ENCODE results near the gene TPD52L2. TPM values are rescaled to one million over a fixed set of nuclear protein-coding genes. Genes with fewer than 3 reads are reported as not detected.
"Not testable (repeated sequence)": the region's sequence is repeated elsewhere in the genome, so short reads cannot be mapped to it uniquely, and the experiment has no call there.

The TPD52L2 gene
- total and polyA plus RNA-seq, 8 donors, result 16.3 to 47.3 (median 23.7) TPM

DNA sequence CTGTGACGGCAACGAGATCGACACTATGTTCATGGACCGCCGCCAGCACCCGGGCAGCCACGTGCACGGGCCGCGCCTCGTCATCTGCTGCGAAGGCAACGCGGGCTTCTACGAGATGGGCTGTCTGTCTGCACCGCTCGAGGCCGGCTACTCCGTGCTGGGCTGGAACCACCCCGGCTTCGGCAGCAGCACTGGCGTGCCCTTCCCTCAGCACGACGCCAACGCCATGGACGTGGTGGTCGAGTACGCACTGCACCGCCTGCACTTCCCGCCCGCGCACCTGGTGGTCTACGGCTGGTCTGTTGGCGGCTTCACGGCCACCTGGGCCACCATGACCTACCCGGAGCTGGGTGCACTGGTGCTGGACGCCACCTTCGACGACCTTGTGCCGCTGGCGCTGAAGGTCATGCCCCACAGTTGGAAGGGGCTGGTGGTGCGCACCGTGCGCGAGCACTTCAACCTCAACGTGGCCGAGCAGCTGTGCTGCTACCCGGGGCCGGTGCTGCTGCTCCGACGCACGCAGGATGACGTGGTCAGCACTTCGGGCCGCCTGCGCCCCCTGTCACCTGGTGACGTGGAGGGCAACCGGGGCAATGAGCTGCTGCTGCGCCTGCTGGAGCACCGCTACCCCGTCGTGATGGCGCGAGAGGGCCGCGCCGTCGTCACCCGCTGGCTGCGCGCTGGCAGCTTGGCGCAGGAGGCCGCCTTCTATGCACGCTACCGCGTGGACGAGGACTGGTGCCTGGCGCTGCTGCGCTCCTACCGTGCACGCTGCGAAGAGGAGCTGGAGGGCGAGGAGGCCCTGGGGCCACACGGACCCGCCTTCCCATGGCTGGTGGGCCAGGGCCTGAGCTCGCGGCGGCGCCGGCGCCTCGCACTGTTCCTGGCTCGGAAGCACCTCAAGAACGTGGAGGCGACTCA is 2.8 kb upstream of the TPD52L2 start:
- DNase-seq, result peak in 2 of 6 donors; percentile 60 to 81
- 96 to 98% methylated on average over 91 to 95 of the region's 95 CpGs for WGBS, 2 donors
- FAIRE-seq, result no peak
- no peak overlapping the region for H3K4me3 ChIP-seq
- intact Hi-C loops (cut with DNase I), result no loop called here
- peaks cover 5 to 14% (median 6%) of the 10 kb centered on the region in 3 donors for H3K4me1 ChIP-seq
- H3K9me3 ChIP-seq, result no peaks in the 10 kb centered on the region
- no peak overlapping the region for H3K27ac ChIP-seq
- TF ChIP-seq, protein P1, sequence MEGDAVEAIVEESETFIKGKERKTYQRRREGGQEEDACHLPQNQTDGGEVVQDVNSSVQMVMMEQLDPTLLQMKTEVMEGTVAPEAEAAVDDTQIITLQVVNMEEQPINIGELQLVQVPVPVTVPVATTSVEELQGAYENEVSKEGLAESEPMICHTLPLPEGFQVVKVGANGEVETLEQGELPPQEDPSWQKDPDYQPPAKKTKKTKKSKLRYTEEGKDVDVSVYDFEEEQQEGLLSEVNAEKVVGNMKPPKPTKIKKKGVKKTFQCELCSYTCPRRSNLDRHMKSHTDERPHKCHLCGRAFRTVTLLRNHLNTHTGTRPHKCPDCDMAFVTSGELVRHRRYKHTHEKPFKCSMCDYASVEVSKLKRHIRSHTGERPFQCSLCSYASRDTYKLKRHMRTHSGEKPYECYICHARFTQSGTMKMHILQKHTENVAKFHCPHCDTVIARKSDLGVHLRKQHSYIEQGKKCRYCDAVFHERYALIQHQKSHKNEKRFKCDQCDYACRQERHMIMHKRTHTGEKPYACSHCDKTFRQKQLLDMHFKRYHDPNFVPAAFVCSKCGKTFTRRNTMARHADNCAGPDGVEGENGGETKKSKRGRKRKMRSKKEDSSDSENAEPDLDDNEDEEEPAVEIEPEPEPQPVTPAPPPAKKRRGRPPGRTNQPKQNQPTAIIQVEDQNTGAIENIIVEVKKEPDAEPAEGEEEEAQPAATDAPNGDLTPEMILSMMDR (IDR thresholded peaks at IDR 0.05), result no peak
- H3K27me3 ChIP-seq, result no peaks in the 10 kb centered on the region
- peaks cover 0 to 5% (median 0%) of the 10 kb centered on the region in 3 donors for H3K36me3 ChIP-seq
- no peak for ATAC-seq

DNA sequence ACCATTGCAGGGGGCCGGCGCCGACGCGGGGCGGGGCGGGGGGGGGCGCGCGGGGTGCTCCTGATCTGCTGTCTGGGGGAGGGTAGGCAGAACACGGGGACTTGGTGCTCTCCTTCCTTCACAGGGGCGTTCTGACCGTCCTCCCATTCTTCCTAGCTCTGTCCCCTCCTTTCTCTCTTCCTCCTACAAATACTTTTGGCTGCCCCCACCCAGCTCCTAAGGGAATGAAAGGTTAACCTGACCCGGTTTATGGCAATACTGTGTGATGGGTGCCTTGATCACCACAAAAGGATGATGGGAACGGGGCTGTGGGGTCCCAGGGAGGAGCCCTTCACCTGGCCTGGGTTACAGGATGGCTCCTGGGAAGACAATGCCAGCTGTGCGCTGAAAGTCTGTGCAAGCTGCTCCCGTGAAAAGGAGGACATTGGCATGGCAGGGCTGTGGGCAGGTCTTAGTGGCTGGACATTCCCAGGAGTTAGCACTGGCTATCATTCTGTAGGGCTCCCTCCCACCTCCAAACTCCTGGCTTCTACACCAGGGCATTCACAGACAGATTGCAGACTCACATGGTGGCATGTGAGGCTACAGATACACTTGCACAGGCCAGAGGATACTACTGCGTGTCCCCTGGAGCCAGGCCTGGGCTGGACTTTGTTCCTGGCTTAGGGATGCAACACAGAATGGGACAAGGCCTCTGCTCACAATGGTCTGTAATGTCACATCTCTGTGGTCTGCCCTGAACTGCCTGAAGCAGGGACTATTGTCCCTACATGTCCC is 1.9 kb upstream of the TPD52L2 start:
- WGBS, 2 donors, result 75 to 79% methylated on average over 18 of the region's 18 CpGs
- intact Hi-C loops (cut with DNase I), result no loop called here
- no peak for FAIRE-seq
- Histone ChIP-seq H3K9me3 (no peaks in the 10 kb centered on the region), H3K4me3 (peak overlapping the region; percentile 89 to 95 (median 92)), H3K4me1 (peaks cover 5 to 14% (median 6%) of the 10 kb centered on the region in 3 donors), H3K27me3 (no peaks in the 10 kb centered on the region), H3K27ac (peak overlapping the region; percentile 87 to 94 (median 90)), H3K36me3 (peaks cover 0 to 5% (median 0%) of the 10 kb centered on the region in 3 donors)
- TF ChIP-seq, protein P1 (IDR thresholded peaks at IDR 0.05), result no peak
- DNase-seq, result no peak
- no peak for ATAC-seq

DNA sequence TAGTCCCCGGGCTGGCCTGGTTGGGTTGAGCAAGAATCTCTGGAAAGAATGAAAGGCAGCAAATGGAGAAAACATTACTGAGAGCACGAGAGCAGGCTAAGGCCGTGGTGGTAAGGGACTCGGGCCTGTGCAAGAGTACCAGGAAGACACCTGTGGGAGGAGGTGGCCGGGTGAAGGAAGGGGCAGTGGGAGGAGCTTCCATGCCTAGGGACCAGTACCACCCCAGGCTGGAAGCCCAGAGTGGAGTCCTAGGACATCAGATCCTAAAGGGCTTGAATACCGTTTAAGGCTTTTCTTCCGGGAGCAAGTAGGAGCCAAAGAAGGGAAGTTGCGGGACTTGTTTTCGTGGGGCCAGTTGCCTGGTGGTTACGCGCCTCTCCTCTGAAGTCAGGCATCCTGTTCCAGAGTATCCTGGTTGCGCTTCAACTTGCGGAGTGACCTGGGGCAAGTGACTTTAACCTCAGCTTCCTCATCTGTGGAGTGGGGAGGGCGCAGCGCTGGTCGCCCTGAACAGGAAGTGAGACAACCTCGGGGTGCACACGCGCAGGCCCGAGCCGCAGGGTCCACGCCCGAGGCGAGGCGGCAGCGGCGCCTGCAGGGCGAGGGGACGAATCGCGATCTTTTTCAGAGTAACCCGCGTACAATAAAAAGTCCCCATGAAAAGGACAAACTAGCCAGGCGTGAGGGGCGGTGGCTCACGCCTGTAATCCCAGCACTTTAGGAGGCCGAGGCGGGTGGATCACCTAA is 1.1 kb upstream of the TPD52L2 start:
- DNase-seq (peak; percentile 74 to 92 (median 81)), FAIRE-seq (no peak), ATAC-seq (peak; percentile 74 to 87 (median 80))
- TF ChIP-seq, protein P1 (IDR thresholded peaks at IDR 0.05), result peak in 3 of 4 donors; percentile 18 to 34 (median 26)
- intact Hi-C loops (cut with DNase I), result no loop called here
- Histone ChIP-seq H3K4me3 (peak overlapping the region; percentile 89 to 95 (median 92)), H3K27me3 (no peaks in the 10 kb centered on the region), H3K27ac (peak overlapping the region; percentile 87 to 94 (median 90)), H3K4me1 (peaks cover 5 to 14% (median 6%) of the 10 kb centered on the region in 3 donors), H3K36me3 (peaks cover 0 to 5% (median 0%) of the 10 kb centered on the region in 3 donors), H3K9me3 (no peaks in the 10 kb centered on the region)
- WGBS, 2 donors, result 1 to 2% methylated on average over 38 of the region's 38 CpGs

DNA sequence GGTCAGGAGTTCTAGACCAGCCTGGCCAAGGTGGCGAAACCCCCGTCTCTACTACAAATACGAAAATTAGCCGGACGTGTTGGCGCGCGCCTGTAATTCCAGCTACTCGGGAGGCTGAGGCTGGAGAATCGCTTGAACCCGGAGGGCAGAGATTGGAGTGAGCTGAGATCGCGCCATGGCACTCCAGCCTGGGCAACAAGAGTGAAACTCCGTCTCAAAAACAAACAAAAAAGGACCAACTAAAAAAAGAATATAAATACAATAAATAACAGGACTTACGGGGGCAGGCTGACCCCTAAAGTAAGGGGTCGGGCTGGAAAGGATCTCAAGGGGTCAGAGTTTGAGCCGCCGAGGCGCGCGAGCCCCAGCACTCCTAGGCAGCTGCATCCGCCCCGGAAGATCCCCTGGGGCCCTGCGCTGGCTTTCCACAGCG is 509 bp upstream of the TPD52L2 start:
- H3K36me3 ChIP-seq, result peaks cover 3 to 10% (median 5%) of the 10 kb centered on the region in 3 donors
- H3K4me1 ChIP-seq, result peaks cover 5 to 14% (median 6%) of the 10 kb centered on the region in 3 donors
- intact Hi-C loops (cut with DNase I), result no loop called here
- no peak for DNase-seq
- H3K4me3 ChIP-seq, result peak overlapping the region; percentile 89 to 95 (median 92)
- ATAC-seq, result no peak
- TF ChIP-seq, protein P1 (IDR thresholded peaks at IDR 0.05), result no peak
- H3K27ac ChIP-seq, result peak overlapping the region; percentile 87 to 94 (median 90)
- FAIRE-seq, result no peak
- WGBS, 2 donors, result 1% methylated on average over 25 of the region's 25 CpGs
- no peaks in the 10 kb centered on the region for H3K9me3 ChIP-seq
- no peaks in the 10 kb centered on the region for H3K27me3 ChIP-seq

DNA sequence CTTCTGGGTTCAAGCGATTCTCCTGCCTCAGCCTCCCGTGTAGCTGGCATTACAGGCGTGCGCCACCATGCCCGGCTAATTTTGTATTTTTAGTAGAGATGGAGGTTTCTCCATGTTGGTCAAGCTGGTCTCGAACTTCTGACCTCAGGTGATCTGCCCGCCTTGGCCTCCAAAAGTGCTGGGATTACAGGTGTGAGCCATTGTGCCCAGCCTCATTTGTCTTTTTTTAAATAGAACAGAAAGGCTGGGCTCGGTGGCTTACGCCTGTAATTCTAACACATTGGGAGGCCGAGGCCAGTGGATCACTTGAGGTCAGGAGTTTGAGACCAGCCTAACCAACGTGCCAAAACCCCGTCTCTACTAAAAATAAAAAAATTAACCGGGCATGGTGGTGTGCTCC is 2.0 kb downstream of the TPD52L2 start:
- WGBS, 2 donors, result 91 to 94% methylated on average over 13 of the region's 13 CpGs
- peaks cover 5 to 14% (median 6%) of the 10 kb centered on the region in 3 donors for H3K4me1 ChIP-seq
- H3K27ac ChIP-seq; intact Hi-C loops (cut with DNase I); H3K27me3 ChIP-seq; ATAC-seq; H3K9me3 ChIP-seq; H3K4me3 ChIP-seq; DNase-seq; FAIRE-seq: not testable (repeated sequence)
- peaks cover 5 to 24% (median 6%) of the 10 kb centered on the region in 3 donors for H3K36me3 ChIP-seq

All from pancreas (tissue), 10 donors.